GM23338 (cell line): ENCODE results near the gene EMSY. TPM values are rescaled to one million over a fixed set of nuclear protein-coding genes. Genes with fewer than 3 reads are reported as not detected.
A peak's percentile ranks its signal among the peaks of the same experiment; 100 is the strongest.

ENCODE experiments used
- ATAC-seq: fragments of 200-7000 bp; cut with Tn5 transposase; 3 replicates; pipeline ENCODE4 v1.9.1; 2020
- DNase-seq: peaks from one replicate; pipeline ENCODE4 v3.0.0-alpha.2; 2015; ENCODE audit warnings: low spot score
- H2AFZ ChIP-seq: fragments of 200-600 bp; sonication (generic); 2 replicates; pipeline ENCODE4 v1.8.0; 2016; ENCODE audit warnings: antibody characterized with exemption, mild to moderate bottlenecking, moderate library complexity
- H3F3A ChIP-seq: fragments of 200-600 bp; sonication (generic); replicated peaks from 2 replicates; pipeline ENCODE4 v1.8.0; 2017; ENCODE audit warnings: antibody characterized with exemption, mixed run types, low read depth
- H3K27ac ChIP-seq: fragments of 200-600 bp; sonication (generic); 2 replicates; pipeline ENCODE4 v1.6.1; 2016; ENCODE audit warnings: low read depth
- H3K27me3 ChIP-seq: fragments of 200-600 bp; sonication (generic); 2 replicates; pipeline ENCODE4 v1.8.0; 2016; ENCODE audit warnings: mild to moderate bottlenecking, mixed run types, moderate library complexity; ENCODE audit not compliant: insufficient read depth
- H3K36me3 ChIP-seq: fragments of 200-600 bp; sonication (generic); 2 replicates; pipeline ENCODE4 v1.8.0; 2016; ENCODE audit warnings: mild to moderate bottlenecking; ENCODE audit not compliant: insufficient read depth
- H3K4me1 ChIP-seq: fragments of 200-600 bp; sonication (generic); 2 replicates; pipeline ENCODE4 v1.8.0; 2016; ENCODE audit warnings: mild to moderate bottlenecking, moderate library complexity; ENCODE audit not compliant: insufficient read depth
- H3K4me2 ChIP-seq: fragments of 200-600 bp; sonication (generic); 2 replicates; pipeline ENCODE4 v1.7.1; 2017; ENCODE audit warnings: mixed run types
- H3K4me3 ChIP-seq: fragments of 200-600 bp; sonication (generic); 2 replicates; pipeline ENCODE4 v1.6.1; 2016; ENCODE audit warnings: mixed run types
- H3K79me2 ChIP-seq: fragments of 200-600 bp; sonication (generic); replicated peaks from 2 replicates; pipeline ENCODE4 v1.8.0; 2017; ENCODE audit warnings: mild to moderate bottlenecking; ENCODE audit not compliant: insufficient read depth
- H3K9me2 ChIP-seq: fragments of 200-600 bp; sonication (generic); 2 replicates; pipeline ENCODE4 v1.8.0; 2017; ENCODE audit not compliant: insufficient read depth
- H4K20me1 ChIP-seq: fragments of 200-600 bp; sonication (generic); replicated peaks from 2 replicates; pipeline ENCODE4 v1.8.0; 2017; ENCODE audit warnings: mild to moderate bottlenecking; ENCODE audit not compliant: insufficient read depth
- H3K27ac Mint-ChIP-seq: 2 replicates; pipeline ENCODE4 v1.8.0; 2020; ENCODE audit warnings: inconsistent platforms, mild to moderate bottlenecking, moderate library complexity, mixed read lengths
- H3K27me3 Mint-ChIP-seq: 3 replicates; pipeline ENCODE4 v1.8.0; 2022; ENCODE audit warnings: low read depth, mild to moderate bottlenecking, moderate library complexity, mixed read lengths, inconsistent platforms; ENCODE audit not compliant: insufficient read depth, poor library complexity
- H3K36me3 Mint-ChIP-seq: 3 replicates; pipeline ENCODE4 v1.8.0; 2021; ENCODE audit warnings: low read depth, mild to moderate bottlenecking, inconsistent platforms, moderate library complexity, mixed read lengths
- H3K4me1 Mint-ChIP-seq: 3 replicates; pipeline ENCODE4 v1.8.0; 2020; ENCODE audit warnings: mild to moderate bottlenecking, inconsistent platforms, mixed read lengths
- H3K4me3 Mint-ChIP-seq: 3 replicates; pipeline ENCODE4 v1.8.0; 2021; ENCODE audit warnings: moderate library complexity, mild to moderate bottlenecking, inconsistent platforms, mixed read lengths
- H3K9me3 Mint-ChIP-seq: 3 replicates; pipeline ENCODE4 v1.8.0; 2020; ENCODE audit warnings: moderate library complexity, mild to moderate bottlenecking, inconsistent platforms, mixed read lengths
- CREB1 ChIP-seq: fragments of 250-450 bp; sonication (Bioruptor Pico); IDR thresholded peaks from 2 replicates; pipeline ENCODE4 v1.5.0; 2020; ENCODE audit warnings: low read depth, mild to moderate bottlenecking, moderate library complexity
- CTCF ChIP-seq, 2 experiments: fragments of 200-600 bp in 1 of 2; sonication (generic) in 1 of 2; conservative IDR thresholded peaks; 2 replicates each; pipeline versions ENCODE4 v1.5.1 to v1.6.1; 2016 to 2017; ENCODE audit warnings: antibody characterized with exemption in 2 of 2, low read depth in 2 of 2, mild to moderate bottlenecking in 2 of 2, moderate library complexity in 1 of 2
- ETS1 ChIP-seq: IDR thresholded peaks from 2 replicates; pipeline ENCODE4 v1.6.1; 2016; ENCODE audit warnings: antibody characterized with exemption
- EZH2 ChIP-seq: fragments of 200-600 bp; sonication (generic); IDR thresholded peaks from one replicate; pipeline ENCODE4 v1.8.0; 2017; ENCODE audit warnings: antibody characterized with exemption, mild to moderate bottlenecking, low read depth; ENCODE audit not compliant: unreplicated experiment
- EZH2phosphoT487 ChIP-seq: fragments of 200-600 bp; sonication (generic); IDR thresholded peaks from one replicate; pipeline ENCODE4 v1.8.1; 2018; ENCODE audit warnings: antibody characterized with exemption; ENCODE audit not compliant: unreplicated experiment
- JUNB ChIP-seq: IDR thresholded peaks from one replicate; pipeline ENCODE4 v1.6.1; 2016; ENCODE audit warnings: antibody characterized with exemption; ENCODE audit not compliant: unreplicated experiment
- NANOG ChIP-seq: IDR thresholded peaks from 2 replicates; pipeline ENCODE4 v1.6.1; 2016; ENCODE audit warnings: antibody characterized with exemption, borderline replicate concordance
- POLR2AphosphoS5 ChIP-seq: IDR thresholded peaks from 2 replicates; pipeline ENCODE4 v1.6.1; 2016; ENCODE audit warnings: antibody characterized with exemption, low read depth
- REST ChIP-seq: IDR thresholded peaks from one replicate; pipeline ENCODE4 v1.6.1; 2018; ENCODE audit warnings: antibody characterized with exemption; ENCODE audit not compliant: unreplicated experiment
- STAT1 ChIP-seq: IDR thresholded peaks from one replicate; pipeline ENCODE4 v1.6.1; 2016; ENCODE audit warnings: antibody characterized with exemption; ENCODE audit not compliant: unreplicated experiment
- ZNF114 ChIP-seq: fragments of 250-450 bp; sonication (Bioruptor Pico); IDR thresholded peaks from 2 replicates; pipeline ENCODE4 v1.5.0; 2020; ENCODE audit warnings: mild to moderate bottlenecking, moderate library complexity
- ZNF331 ChIP-seq: fragments of 250-450 bp; sonication (Bioruptor Pico); IDR thresholded peaks from 2 replicates; pipeline ENCODE4 v1.5.0; 2020; ENCODE audit warnings: low read depth, mild to moderate bottlenecking, moderate library complexity
- ZNF462 ChIP-seq: fragments of 250-450 bp; sonication (Bioruptor Pico); IDR thresholded peaks from 2 replicates; pipeline ENCODE4 v1.5.0; 2020; ENCODE audit warnings: mild to moderate bottlenecking, moderate library complexity
- polyA plus RNA-seq: library from polyadenylated mRNA; unstranded; fragments of >200 nt; fragmentation: Nextera tagmentation; extraction: Ambion mirVana; gene quantifications from 2 replicates; pipeline ENCODE4 v1.2.1, GENCODE V29; 2016
- total RNA-seq: library from RNA; depleted of rRNA; stranded (reverse); fragments of >200 nt; shearing (Covaris generic); gene quantifications from 2 replicates; pipeline ENCODE4 v1.2.3, GENCODE V29; 2014

EMSY gene
- total and polyA plus RNA-seq, 2 experiments from 2014 or later, result 25.0 to 46.9 TPM

GRCh38 chr11:76453248-76453647, 8.4 kb downstream of the EMSY start:
- H3F3A ChIP-seq, result no peaks in the 10 kb centered on the region
- no peak overlapping the region for H3K4me3 ChIP-seq
- H3K27me3 ChIP-seq, result no peaks in the 10 kb centered on the region
- H3K4me1 ChIP-seq, result peaks cover 74% of the 10 kb centered on the region
- peak overlapping the region; percentile 33 for H3K4me2 ChIP-seq
- no peaks in the 10 kb centered on the region for H3K9me2 ChIP-seq
- no peaks in the 10 kb centered on the region for H3K36me3 ChIP-seq
- H3K9me3 Mint-ChIP-seq, result no peaks in the 10 kb centered on the region
- DNase-seq, result no peak
- peak overlapping the region; percentile 96 for H3K27ac Mint-ChIP-seq
- peak overlapping the region; percentile 39; the same call in 1 of the 2 replicates for H3K27ac ChIP-seq
- no peak overlapping the region for H2AFZ ChIP-seq
- TF ChIP-seq EZH2phosphoT487 (no peak), ZNF462 (CRISPR knock-in tag) (no peak), JUNB (no peak), NANOG (no peak), CREB1 (no peak), CTCF (conservative IDR thresholded peaks at IDR 0.05; ENCODE audit: low read depth in 2 of 2) (no peak), ETS1 (no peak), POLR2AphosphoS5 (no peak), ZNF331 (CRISPR knock-in tag) (no peak), EZH2 (no peak), REST (no peak), ZNF114 (CRISPR knock-in tag) (no peak), STAT1 (no peak)
- H4K20me1 ChIP-seq, result no peaks in the 10 kb centered on the region
- 0 out of 3 replicates have a peak overlapping the region, but pooled peaks have one; percentile 43 for H3K4me3 Mint-ChIP-seq
- ATAC-seq, result no peak
- peaks cover 82% of the 10 kb centered on the region for H3K4me1 Mint-ChIP-seq
- H3K36me3 Mint-ChIP-seq, result peaks cover 23% of the 10 kb centered on the region; the same call in 2 of the 3 replicates
- H3K27me3 Mint-ChIP-seq, result no peaks in the 10 kb centered on the region
- H3K79me2 ChIP-seq, result peaks cover 51% of the 10 kb centered on the region
